ENCODE measurements around the gene CA5A.

The CA5A gene

GRCh38 chr16:87950765-87951551 lies 14.6 kb upstream of the CA5A start, which contains the start of gene BANP:
TSS of gene BANP (plus strand) at chr16:87951434. CDS start at chr16:87975116, 23,682 bp downstream.
- peaks cover 36% of the 10 kb centered on the region for H3K79me1 ChIP-seq (ENCODE audit: low read length)
- WGBS (ENCODE audit: extremely low coverage, insufficient coverage, insufficient read length) = no CpG with 5 or more reads among the region's 73 CpGs
- peak within 1 kb of the TSS; percentile 99 for H2BK120ac ChIP-seq (ENCODE audit: insufficient read depth, low read length, poor library complexity)

GRCh38 chr16:87949071-87949744 lies 12.9 kb upstream of the CA5A start:
- peaks cover 15% of the 10 kb centered on the region for H3K79me2 ChIP-seq (ENCODE audit: control insufficient read depth, insufficient read depth, low read length, poor library complexity)

More at GRCh38 chr16:87950765-87951551, 14.6 kb upstream of the CA5A start, which contains the start of gene BANP:
- H4K12ac ChIP-seq (ENCODE audit: low read depth, low read length) = peak within 1 kb of the TSS; percentile 98
- no peaks in the 10 kb centered on the region for H3K27me3 ChIP-seq (ENCODE audit: insufficient read depth, low read length)
- peak within 1 kb of the TSS; percentile 100 for H3K9ac ChIP-seq (ENCODE audit: low read length)
- H3K14ac ChIP-seq (ENCODE audit: low read length) = peak within 1 kb of the TSS; percentile 99
- no peaks in the 10 kb centered on the region for H3K9me3 ChIP-seq (ENCODE audit: insufficient read depth, low read depth, low read length)
- H2BK12ac ChIP-seq (ENCODE audit: low read length) = peak within 1 kb of the TSS; percentile 74
- H3K4me2 ChIP-seq (ENCODE audit: low read length) = peak within 1 kb of the TSS; percentile 94
- DNase-seq = peak; percentile 99
- peak within 1 kb of the TSS; percentile 96 for H3K18ac ChIP-seq (ENCODE audit: low read length)
- H3K27ac ChIP-seq (ENCODE audit: low read depth, low read length) = peak within 1 kb of the TSS; percentile 95
- H2BK5ac ChIP-seq (ENCODE audit: low read depth, low read length, poor library complexity) = peak within 1 kb of the TSS; percentile 98
- H3K36me3 ChIP-seq (ENCODE audit: control insufficient read depth in 1 of 2, insufficient read depth in 2 of 2, low read length in 2 of 2) = peaks cover 11 to 13% of the 10 kb centered on the region in 2 experiments
- H4K8ac ChIP-seq (ENCODE audit: low read depth, low read length) = peak within 1 kb of the TSS; percentile 99
- peaks cover 30% of the 10 kb centered on the region in 2 experiments for H3K4me1 ChIP-seq (ENCODE audit: control insufficient read depth in 1 of 2, insufficient read depth in 2 of 2, low read length in 2 of 2)
- peak within 1 kb of the TSS; percentile 99 for H4K91ac ChIP-seq (ENCODE audit: low read depth, low read length)
- H3K4me3 ChIP-seq (ENCODE audit: low read depth, low read length) = peak within 1 kb of the TSS; percentile 92
- peak within 1 kb of the TSS; percentile 98 for H2AK5ac ChIP-seq (ENCODE audit: low read length)
- peak within 1 kb of the TSS; percentile 98 for H2AFZ ChIP-seq (ENCODE audit: insufficient read depth, low read length, poor library complexity)
- peaks cover 14% of the 10 kb centered on the region for H3K79me2 ChIP-seq (ENCODE audit: control insufficient read depth, insufficient read depth, low read length, poor library complexity)
- H3K4ac ChIP-seq (ENCODE audit: low read depth, low read length) = peak within 1 kb of the TSS; percentile 100
- H3K23ac ChIP-seq (ENCODE audit: low read length) = peak within 1 kb of the TSS; percentile 54

GRCh38 chr16:87948735-87949070 lies 12.4 kb upstream of the CA5A start:
- no peak overlapping the region for H3K9ac ChIP-seq (ENCODE audit: low read length)
- H4K12ac ChIP-seq (ENCODE audit: low read depth, low read length) = no peak overlapping the region
- peak overlapping the region; percentile 67 for H4K91ac ChIP-seq (ENCODE audit: low read depth, low read length)
- no peak overlapping the region for H3K14ac ChIP-seq (ENCODE audit: low read length)
- H3K79me2 ChIP-seq (ENCODE audit: control insufficient read depth, insufficient read depth, low read length, poor library complexity) = peaks cover 15% of the 10 kb centered on the region
- peaks cover 0 to 1% of the 10 kb centered on the region in 2 experiments for H3K36me3 ChIP-seq (ENCODE audit: control insufficient read depth in 1 of 2, insufficient read depth in 2 of 2, low read length in 2 of 2)
- no peak overlapping the region for H3K4ac ChIP-seq (ENCODE audit: low read depth, low read length)
- no peak overlapping the region for H2AK5ac ChIP-seq (ENCODE audit: low read length)
- no peak overlapping the region for H3K18ac ChIP-seq (ENCODE audit: low read length)
- no CpG with 5 or more reads among the region's 5 CpGs for WGBS (ENCODE audit: extremely low coverage, insufficient coverage, insufficient read length)
- no peak overlapping the region for H3K4me2 ChIP-seq (ENCODE audit: low read length)
- H2AFZ ChIP-seq (ENCODE audit: insufficient read depth, low read length, poor library complexity) = no peak overlapping the region
- H3K23ac ChIP-seq (ENCODE audit: low read length) = no peak overlapping the region
- H3K4me1 ChIP-seq (ENCODE audit: control insufficient read depth in 1 of 2, insufficient read depth in 2 of 2, low read length in 2 of 2) = peaks cover 27 to 31% of the 10 kb centered on the region in 2 experiments
- H2BK5ac ChIP-seq (ENCODE audit: low read depth, low read length, poor library complexity) = peak overlapping the region; percentile 8
- H3K27ac ChIP-seq (ENCODE audit: low read depth, low read length) = peak overlapping the region; percentile 49
- H3K4me3 ChIP-seq (ENCODE audit: low read depth, low read length) = no peak overlapping the region
- H2BK120ac ChIP-seq (ENCODE audit: insufficient read depth, low read length, poor library complexity) = no peak overlapping the region
- H3K27me3 ChIP-seq (ENCODE audit: insufficient read depth, low read length) = no peaks in the 10 kb centered on the region
- H4K8ac ChIP-seq (ENCODE audit: low read depth, low read length) = peak overlapping the region; percentile 31
- peak overlapping the region; percentile 38 for H2BK12ac ChIP-seq (ENCODE audit: low read length)
- no peaks in the 10 kb centered on the region for H3K9me3 ChIP-seq (ENCODE audit: insufficient read depth, low read depth, low read length)
- DNase-seq = no peak
- H3K79me1 ChIP-seq (ENCODE audit: low read length) = peaks cover 42% of the 10 kb centered on the region

More at GRCh38 chr16:87949071-87949744, 12.9 kb upstream of the CA5A start:
- Histone ChIP-seq H3K23ac (ENCODE audit: low read length) (no peak overlapping the region), H4K91ac (ENCODE audit: low read depth, low read length) (peak overlapping the region; percentile 85), H2BK120ac (ENCODE audit: insufficient read depth, low read length, poor library complexity) (peak overlapping the region; percentile 52), H3K4ac (ENCODE audit: low read depth, low read length) (peak overlapping the region; percentile 22), H4K12ac (ENCODE audit: low read depth, low read length) (peak overlapping the region; percentile 2), H2BK12ac (ENCODE audit: low read length) (peak overlapping the region; percentile 92), H3K4me3 (ENCODE audit: low read depth, low read length) (no peak overlapping the region), H3K4me2 (ENCODE audit: low read length) (no peak overlapping the region), H3K79me1 (ENCODE audit: low read length) (peaks cover 42% of the 10 kb centered on the region), H3K4me1 (ENCODE audit: control insufficient read depth in 1 of 2, insufficient read depth in 2 of 2, low read length in 2 of 2) (peaks cover 27 to 31% of the 10 kb centered on the region in 2 experiments), H2AK5ac (ENCODE audit: low read length) (peak overlapping the region; percentile 51), H3K9ac (ENCODE audit: low read length) (no peak overlapping the region), H3K36me3 (ENCODE audit: control insufficient read depth in 1 of 2, insufficient read depth in 2 of 2, low read length in 2 of 2) (peaks cover 2 to 3% of the 10 kb centered on the region in 2 experiments), H3K14ac (ENCODE audit: low read length) (peak overlapping the region; percentile 74), H2BK5ac (ENCODE audit: low read depth, low read length, poor library complexity) (peak overlapping the region; percentile 54), H4K8ac (ENCODE audit: low read depth, low read length) (peak overlapping the region; percentile 31), H3K27ac (ENCODE audit: low read depth, low read length) (peak overlapping the region; percentile 49), H3K18ac (ENCODE audit: low read length) (peak overlapping the region; percentile 40), H2AFZ (ENCODE audit: insufficient read depth, low read length, poor library complexity) (peak overlapping the region; percentile 12), H3K9me3 (ENCODE audit: insufficient read depth, low read depth, low read length) (no peaks in the 10 kb centered on the region), H3K27me3 (ENCODE audit: insufficient read depth, low read length) (no peaks in the 10 kb centered on the region)
- DNase-seq = peak; percentile 97
- WGBS (ENCODE audit: extremely low coverage, insufficient coverage, insufficient read length) = no CpG with 5 or more reads among the region's 16 CpGs

DNA sequence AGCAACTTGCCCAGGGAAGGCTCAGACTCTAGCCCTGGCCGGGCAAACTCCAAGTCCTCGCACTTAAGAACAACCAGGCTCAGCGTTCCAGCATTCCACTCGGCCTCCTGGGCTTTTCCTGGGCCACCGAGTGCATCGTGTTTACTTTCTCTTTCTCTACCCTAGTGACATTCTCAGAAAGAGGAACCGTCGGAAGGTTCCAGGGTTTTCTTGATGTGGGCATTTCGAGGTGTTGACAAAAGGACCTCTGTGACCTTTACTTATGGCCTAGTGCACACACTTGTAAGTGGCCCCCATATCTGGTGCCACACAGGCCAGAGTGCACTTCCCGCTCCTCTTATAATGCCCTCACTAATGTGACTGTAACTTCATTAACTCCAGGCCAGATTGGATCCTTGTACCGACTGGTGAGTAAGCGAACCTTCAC lies 11.8 kb upstream of the CA5A start:
- Histone ChIP-seq H2AK5ac (ENCODE audit: low read length) (peak overlapping the region; percentile 77), H3K79me2 (ENCODE audit: control insufficient read depth, insufficient read depth, low read length, poor library complexity) (peaks cover 15% of the 10 kb centered on the region), H3K14ac (ENCODE audit: low read length) (peak overlapping the region; percentile 80), H3K4me2 (ENCODE audit: low read length) (no peak overlapping the region), H3K23ac (ENCODE audit: low read length) (no peak overlapping the region), H4K12ac (ENCODE audit: low read depth, low read length) (no peak overlapping the region), H3K9me3 (ENCODE audit: insufficient read depth, low read depth, low read length) (no peaks in the 10 kb centered on the region), H3K9ac (ENCODE audit: low read length) (no peak overlapping the region), H2BK12ac (ENCODE audit: low read length) (peak overlapping the region; percentile 97), H2BK5ac (ENCODE audit: low read depth, low read length, poor library complexity) (peak overlapping the region; percentile 25), H3K4ac (ENCODE audit: low read depth, low read length) (peak overlapping the region; percentile 0), H3K4me3 (ENCODE audit: low read depth, low read length) (no peak overlapping the region), H2BK120ac (ENCODE audit: insufficient read depth, low read length, poor library complexity) (peak overlapping the region; percentile 74), H3K27me3 (ENCODE audit: insufficient read depth, low read length) (no peaks in the 10 kb centered on the region), H4K91ac (ENCODE audit: low read depth, low read length) (peak overlapping the region; percentile 67), H3K36me3 (ENCODE audit: control insufficient read depth in 1 of 2, insufficient read depth in 2 of 2, low read length in 2 of 2) (no peaks in the 10 kb centered on the region), H4K8ac (ENCODE audit: low read depth, low read length) (peak overlapping the region; percentile 36), H3K18ac (ENCODE audit: low read length) (no peak overlapping the region), H2AFZ (ENCODE audit: insufficient read depth, low read length, poor library complexity) (peak overlapping the region; percentile 69), H3K79me1 (ENCODE audit: low read length) (peaks cover 42% of the 10 kb centered on the region), H3K4me1 (ENCODE audit: control insufficient read depth in 1 of 2, insufficient read depth in 2 of 2, low read length in 2 of 2) (peaks cover 27 to 31% of the 10 kb centered on the region in 2 experiments), H3K27ac (ENCODE audit: low read depth, low read length) (no peak overlapping the region)
- no CpG with 5 or more reads among the region's 12 CpGs for WGBS (ENCODE audit: extremely low coverage, insufficient coverage, insufficient read length)
- DNase-seq = peak in 1 of 2 donors; percentile 42
